Measurements from ENCODE around the gene POLD1.

GRCh38 chr19:50427997-50428425, 43.9 kb downstream of the POLD1 start:
- TF ChIP-seq, protein P1, sequence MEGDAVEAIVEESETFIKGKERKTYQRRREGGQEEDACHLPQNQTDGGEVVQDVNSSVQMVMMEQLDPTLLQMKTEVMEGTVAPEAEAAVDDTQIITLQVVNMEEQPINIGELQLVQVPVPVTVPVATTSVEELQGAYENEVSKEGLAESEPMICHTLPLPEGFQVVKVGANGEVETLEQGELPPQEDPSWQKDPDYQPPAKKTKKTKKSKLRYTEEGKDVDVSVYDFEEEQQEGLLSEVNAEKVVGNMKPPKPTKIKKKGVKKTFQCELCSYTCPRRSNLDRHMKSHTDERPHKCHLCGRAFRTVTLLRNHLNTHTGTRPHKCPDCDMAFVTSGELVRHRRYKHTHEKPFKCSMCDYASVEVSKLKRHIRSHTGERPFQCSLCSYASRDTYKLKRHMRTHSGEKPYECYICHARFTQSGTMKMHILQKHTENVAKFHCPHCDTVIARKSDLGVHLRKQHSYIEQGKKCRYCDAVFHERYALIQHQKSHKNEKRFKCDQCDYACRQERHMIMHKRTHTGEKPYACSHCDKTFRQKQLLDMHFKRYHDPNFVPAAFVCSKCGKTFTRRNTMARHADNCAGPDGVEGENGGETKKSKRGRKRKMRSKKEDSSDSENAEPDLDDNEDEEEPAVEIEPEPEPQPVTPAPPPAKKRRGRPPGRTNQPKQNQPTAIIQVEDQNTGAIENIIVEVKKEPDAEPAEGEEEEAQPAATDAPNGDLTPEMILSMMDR (IDR thresholded peaks at IDR 0.05) = no peak
- TF ChIP-seq ZFX (IDR thresholded peaks at IDR 0.05; ENCODE audit: borderline replicate concordance) = no peak
